ENCODE data around the gene MRPS16. TPM values are rescaled to one million over a fixed set of nuclear protein-coding genes. Genes with fewer than 3 reads are reported as not detected.
A peak's percentile ranks its signal among the peaks of the same experiment; 100 is the strongest.

The MRPS16 gene
- total RNA-seq, 1 experiment from 2014 or later, result 148 TPM

- Histone ChIP-seq H3K36me3 (ENCODE audit: low read depth) (0 out of 2 replicates have a peak, but pooled peaks cover 4% of the 10 kb centered on the region), H3K9me3 (ENCODE audit: insufficient read depth, low read depth) (no peaks in the 10 kb centered on the region; the same call in 1 of the 2 replicates), H3K4me3 (no peak overlapping the region), H3K79me2 (ENCODE audit: low read depth) (no peaks in the 10 kb centered on the region), H3K27me3 (ENCODE audit: insufficient read depth, low read depth) (no peaks in the 10 kb centered on the region), H3K9me2 (ENCODE audit: insufficient read depth) (no peaks in the 10 kb centered on the region), H3F3A (ENCODE audit: insufficient read depth, low read depth) (peaks cover 3% of the 10 kb centered on the region; the same call in 1 of the 2 replicates), H4K20me1 (ENCODE audit: insufficient read depth) (no peaks in the 10 kb centered on the region), H3K4me1 (replicated peaks; ENCODE audit: insufficient read depth) (no peaks in the 10 kb centered on the region), H3K27ac (no peak overlapping the region), H2AFZ (no peak overlapping the region), H3K4me2 (no peak overlapping the region)
- DNase-seq, result no peak
- intact Hi-C loops (cut with micrococcal nuclease; ENCODE audit: unreplicated experiment), result no loop called here
- no peak for TF ChIP-seq CTCF (conservative IDR thresholded peaks at IDR 0.05)
- TF ChIP-seq EZH2 (IDR thresholded peaks at IDR 0.05; ENCODE audit: low read depth), result no peak
- POLR2A ChIA-PET (ENCODE audit: unreplicated experiment), result no interaction called here
- CTCF ChIA-PET, result no interaction called here
- BruUV-seq (replicated peaks), result no TSS peak
These were observed 41.2 kb downstream of the MRPS16 start for GRCh38 chr10:73211106-73211811.

- Histone ChIP-seq H3K79me2 (ENCODE audit: low read depth) (no peaks in the 10 kb centered on the region), H4K20me1 (ENCODE audit: insufficient read depth) (no peaks in the 10 kb centered on the region), H3K27me3 (ENCODE audit: insufficient read depth, low read depth) (no peaks in the 10 kb centered on the region), H3K4me1 (replicated peaks; ENCODE audit: insufficient read depth) (no peaks in the 10 kb centered on the region), H2AFZ (no peak overlapping the region), H3K4me2 (no peak overlapping the region), H3K36me3 (ENCODE audit: low read depth) (0 out of 2 replicates have a peak, but pooled peaks cover 4% of the 10 kb centered on the region), H3K9me2 (ENCODE audit: insufficient read depth) (no peaks in the 10 kb centered on the region), H3K9me3 (ENCODE audit: insufficient read depth, low read depth) (no peaks in the 10 kb centered on the region; the same call in 1 of the 2 replicates), H3K27ac (no peak overlapping the region), H3F3A (ENCODE audit: insufficient read depth, low read depth) (peaks cover 3% of the 10 kb centered on the region; the same call in 1 of the 2 replicates), H3K4me3 (no peak overlapping the region)
- no peak for DNase-seq
- POLR2A ChIA-PET (ENCODE audit: unreplicated experiment), result interaction anchor here (0.5 to 0.6 kb wide), 2 partner anchors 14 to 376 kb away, joined by 7 to 16 read pairs; no protein-coding TSS in a partner anchor
- BruUV-seq (replicated peaks), result no TSS peak
- CTCF ChIA-PET, result interaction anchor here (0.7 kb wide), 1 partner anchor 197 kb away, joined by 3 read pairs; no protein-coding TSS in a partner anchor
- intact Hi-C loops (cut with micrococcal nuclease; ENCODE audit: unreplicated experiment), result no loop called here
- TF ChIP-seq CTCF (conservative IDR thresholded peaks at IDR 0.05) (no peak), EZH2 (IDR thresholded peaks at IDR 0.05; ENCODE audit: low read depth) (no peak)
These were observed 41.9 kb downstream of the MRPS16 start for GRCh38 chr10:73210395-73211105.

GRCh38 chr10:73209705-73210104, 42.7 kb downstream of the MRPS16 start:
- Histone ChIP-seq H3K4me2 (no peak overlapping the region), H3K9me2 (ENCODE audit: insufficient read depth) (no peaks in the 10 kb centered on the region), H3K4me1 (replicated peaks; ENCODE audit: insufficient read depth) (no peaks in the 10 kb centered on the region), H2AFZ (no peak overlapping the region), H4K20me1 (ENCODE audit: insufficient read depth) (no peaks in the 10 kb centered on the region), H3K4me3 (no peak overlapping the region), H3F3A (ENCODE audit: insufficient read depth, low read depth) (peaks cover 3% of the 10 kb centered on the region; the same call in 1 of the 2 replicates), H3K79me2 (ENCODE audit: low read depth) (no peaks in the 10 kb centered on the region), H3K36me3 (ENCODE audit: low read depth) (0 out of 2 replicates have a peak, but pooled peaks cover 4% of the 10 kb centered on the region), H3K27me3 (ENCODE audit: insufficient read depth, low read depth) (no peaks in the 10 kb centered on the region), H3K27ac (no peak overlapping the region), H3K9me3 (ENCODE audit: insufficient read depth, low read depth) (no peaks in the 10 kb centered on the region; the same call in 1 of the 2 replicates)
- intact Hi-C loops (cut with micrococcal nuclease; ENCODE audit: unreplicated experiment), result no loop called here
- ChIA-PET CTCF (no interaction called here), POLR2A (ENCODE audit: unreplicated experiment) (interaction anchor here (0.5 to 0.6 kb wide), 2 partner anchors 15 to 377 kb away, joined by 7 to 16 read pairs; no protein-coding TSS in a partner anchor)
- no peak for TF ChIP-seq EZH2 (IDR thresholded peaks at IDR 0.05; ENCODE audit: low read depth)
- BruUV-seq (replicated peaks), result no TSS peak
- DNase-seq, result peak in 1 of 2 experiments; percentile 5
